Neural crest cell (in vitro differentiated cells): ENCODE data around the gene ZMIZ1. TPM values are rescaled to one million over a fixed set of nuclear protein-coding genes. Genes with fewer than 3 reads are reported as not detected.
A peak's percentile ranks its signal among the peaks of the same experiment; 100 is the strongest.

Source experiments
- DNase-seq: peaks from one replicate; pipeline ENCODE4 v3.0.0; 2021; ENCODE audit warnings: low read depth, mixed read lengths, low spot score
- H3K27ac Mint-ChIP-seq: one replicate; pipeline ENCODE4 v1.8.0; 2021; ENCODE audit warnings: mild to moderate bottlenecking, mixed read lengths; ENCODE audit not compliant: unreplicated experiment
- H3K27me3 Mint-ChIP-seq: 2 replicates; pipeline ENCODE4 v1.8.0; 2021; ENCODE audit warnings: low read depth, mild to moderate bottlenecking, mixed read lengths
- H3K36me3 Mint-ChIP-seq: 2 replicates; pipeline ENCODE4 v1.8.0; 2021; ENCODE audit warnings: low read depth, mild to moderate bottlenecking, mixed read lengths
- H3K4me1 Mint-ChIP-seq: 2 replicates; pipeline ENCODE4 v1.8.0; 2021; ENCODE audit warnings: mixed read lengths
- H3K4me3 Mint-ChIP-seq: one replicate; pipeline ENCODE4 v1.8.0; 2021; ENCODE audit warnings: mild to moderate bottlenecking, mixed read lengths
- H3K9me3 Mint-ChIP-seq: 2 replicates; pipeline ENCODE4 v1.8.0; 2021; ENCODE audit warnings: mixed read lengths
- CTCF ChIP-seq: fragments of 200-600 bp; sonication (generic); conservative IDR thresholded peaks from 2 replicates; pipeline ENCODE4 v1.5.0; 2021; ENCODE audit warnings: antibody characterized with exemption, mild to moderate bottlenecking
- total RNA-seq: library from RNA; stranded (reverse); gene quantifications from 2 replicates; pipeline ENCODE4 v1.2.1, GENCODE V29; 2021

ZMIZ1 gene
- total RNA-seq, 1 donor from 2014 or later, result 92.0 TPM

DNA sequence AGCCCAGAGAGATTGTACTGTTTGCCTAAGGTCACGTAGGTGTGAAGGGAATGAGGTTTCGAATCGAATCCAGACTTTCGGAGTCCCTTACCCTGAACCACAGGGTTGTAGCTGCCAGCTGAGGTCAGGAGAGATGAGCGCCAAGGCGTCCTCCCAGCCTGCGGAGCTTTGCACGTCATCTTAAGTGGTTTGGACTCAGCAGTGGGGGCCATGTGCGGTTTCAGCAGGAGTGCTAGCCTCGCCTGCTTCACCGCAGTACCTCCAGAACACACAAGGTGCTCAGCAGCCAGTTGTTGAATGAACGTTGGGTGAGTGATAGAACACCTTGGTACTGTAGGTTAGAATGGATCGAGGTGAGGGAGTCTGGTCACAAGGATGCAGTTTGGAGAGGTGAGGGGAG is 203.6 kb downstream of the ZMIZ1 start:
- no peak for DNase-seq
- TF ChIP-seq CTCF, result no peak
- peaks cover 58% of the 10 kb centered on the region for H3K4me1 Mint-ChIP-seq
- H3K4me3 Mint-ChIP-seq, result no peak overlapping the region
- H3K9me3 Mint-ChIP-seq, result no peaks in the 10 kb centered on the region
- no peaks in the 10 kb centered on the region for H3K27me3 Mint-ChIP-seq
- peak overlapping the region; percentile 79 for H3K27ac Mint-ChIP-seq
- no peaks in the 10 kb centered on the region for H3K36me3 Mint-ChIP-seq

DNA sequence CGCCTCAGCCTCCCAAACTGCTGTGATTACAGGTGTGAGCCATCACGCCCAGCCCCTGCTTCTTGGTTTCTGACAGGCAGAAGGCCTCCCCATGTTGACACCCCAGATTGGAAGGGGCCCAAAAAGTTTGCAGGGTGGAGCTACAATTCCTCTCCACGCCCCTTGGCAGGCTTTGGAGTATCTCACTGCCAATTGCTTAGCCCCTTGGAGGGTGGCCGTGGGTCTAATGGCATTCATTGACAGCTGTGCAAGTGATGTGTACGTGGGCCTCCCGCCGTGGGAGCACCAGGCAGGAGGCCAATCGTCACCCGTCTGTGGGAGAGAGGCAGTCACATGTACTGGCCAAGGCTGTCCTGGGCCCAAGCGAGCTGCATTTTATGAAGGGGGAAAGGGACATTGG is 204.8 kb downstream of the ZMIZ1 start:
- TF ChIP-seq CTCF, result no peak
- Mint-ChIP-seq H3K36me3 (peaks cover 4% of the 10 kb centered on the region), H3K9me3 (no peaks in the 10 kb centered on the region), H3K4me1 (peaks cover 59% of the 10 kb centered on the region), H3K27me3 (no peaks in the 10 kb centered on the region), H3K27ac (no peak overlapping the region), H3K4me3 (no peak overlapping the region)
- no peak for DNase-seq

DNA sequence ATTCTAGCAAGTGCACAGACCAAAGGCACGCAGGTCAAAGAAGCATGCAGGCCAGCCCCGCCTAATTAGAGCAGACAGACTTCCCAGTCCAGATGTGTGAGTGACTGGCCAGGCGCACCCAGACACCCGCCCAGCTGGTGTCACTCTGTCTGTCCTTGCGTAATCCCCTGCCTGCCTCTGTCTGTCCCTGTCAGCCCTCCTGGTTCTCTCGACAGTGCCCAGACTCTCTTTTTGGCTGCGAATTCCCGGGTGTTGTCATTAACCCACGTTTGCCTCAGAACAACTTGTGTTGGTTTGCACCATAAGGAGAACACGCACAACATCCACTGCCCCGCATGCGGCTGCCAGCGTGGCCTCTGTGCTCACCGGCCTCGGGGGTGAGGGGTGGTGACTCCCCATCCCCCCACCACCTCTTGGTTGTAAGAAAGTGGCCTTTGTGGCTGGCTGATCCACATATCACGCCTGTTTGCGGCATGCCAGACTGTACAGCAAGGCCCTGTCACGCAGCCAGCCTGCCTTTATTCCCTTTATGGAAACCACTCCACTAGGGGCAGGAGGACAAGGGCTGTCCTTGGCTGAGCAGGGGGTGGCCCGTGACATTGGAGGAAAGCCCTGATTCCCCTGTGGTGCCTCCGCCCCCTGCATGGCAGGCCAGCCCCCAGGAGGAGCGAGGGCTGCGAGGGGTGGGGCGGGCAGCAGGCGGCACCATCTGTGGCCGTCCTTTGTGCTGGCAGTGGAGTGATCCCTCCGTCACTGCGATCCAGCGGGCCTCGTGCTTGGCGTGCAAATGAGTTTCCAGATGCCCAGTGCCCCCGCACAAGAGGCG is 205.7 kb downstream of the ZMIZ1 start:
- Mint-ChIP-seq H3K27me3 (no peaks in the 10 kb centered on the region), H3K4me3 (peak overlapping the region; percentile 50), H3K36me3 (peaks cover 8% of the 10 kb centered on the region), H3K27ac (peak overlapping the region; percentile 37), H3K4me1 (peaks cover 50% of the 10 kb centered on the region), H3K9me3 (no peaks in the 10 kb centered on the region)
- DNase-seq, result no peak
- TF ChIP-seq CTCF, result no peak

DNA sequence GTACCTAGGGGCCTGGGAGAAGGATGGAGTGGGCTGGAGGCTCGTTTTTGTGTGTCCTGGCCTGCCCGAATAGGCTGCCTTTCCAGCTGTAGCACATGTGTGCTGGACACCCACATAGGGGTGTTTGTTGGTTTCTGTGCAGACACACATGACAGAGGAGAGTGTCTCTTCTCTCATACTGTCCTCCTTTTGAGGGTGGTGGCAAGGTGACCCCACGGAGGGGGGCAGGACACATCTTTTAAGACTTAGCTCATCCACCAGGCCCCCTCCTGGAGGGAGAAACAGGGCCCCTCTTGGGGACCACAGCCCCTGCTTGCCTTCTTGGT is 206.3 kb downstream of the ZMIZ1 start:
- Mint-ChIP-seq H3K27me3 (no peaks in the 10 kb centered on the region), H3K4me1 (peaks cover 44% of the 10 kb centered on the region), H3K9me3 (no peaks in the 10 kb centered on the region), H3K27ac (no peak overlapping the region), H3K36me3 (peaks cover 9% of the 10 kb centered on the region), H3K4me3 (no peak overlapping the region)
- DNase-seq, result no peak
- no peak for TF ChIP-seq CTCF

- TF ChIP-seq CTCF, result no peak
- DNase-seq, result no peak
- Mint-ChIP-seq H3K4me1 (peaks cover 40% of the 10 kb centered on the region), H3K27me3 (no peaks in the 10 kb centered on the region), H3K36me3 (peaks cover 9% of the 10 kb centered on the region), H3K27ac (no peak overlapping the region), H3K4me3 (no peak overlapping the region), H3K9me3 (no peaks in the 10 kb centered on the region)
Observed at GRCh38 chr10:79275431-79275851, 206.7 kb downstream of the ZMIZ1 start.
